HEK293 (cell line): Measurements from ENCODE around the gene GAS7.

Source experiments
- CTCF ChIA-PET: fragments of 350-600 bp; formaldehyde crosslinking; extraction: SDS; loops from one replicate; lab custom pipeline; 2021; ENCODE audit warnings: antibody characterized with exemption; lab: Yijun Ruan, JAX
- POLR2A ChIA-PET: fragments of 300-600 bp; formaldehyde crosslinking; extraction: SDS; loops from one replicate; lab custom pipeline; 2020; ENCODE audit warnings: antibody characterized with exemption, inconsistent platforms; lab: Yijun Ruan, JAX
- H3K27ac ChIP-seq: fragments of 200-500 bp; sonication (Bioruptor generic); 2 replicates; pipeline ENCODE4 v1.5.1; 2014; ENCODE audit warnings: low read depth, low read length, control low read depth, inconsistent platforms; ENCODE audit errors: extremely low read depth
- H3K36me3 ChIP-seq, 2 experiments: fragments of 200-500 bp in 1 of 2; sonication (Bioruptor generic) in 1 of 2; 1 replicate in 1 of 2; 2 replicates in 1 of 2; pipeline ENCODE4 v1.5.1; 2014 to 2017; ENCODE audit warnings: inconsistent platforms in 2 of 2, low read length in 2 of 2; ENCODE audit not compliant: control insufficient read depth in 2 of 2, insufficient read depth in 1 of 2
- H3K4me1 ChIP-seq: fragments of 200-500 bp; sonication (Bioruptor generic); 2 replicates; pipeline ENCODE4 v1.5.1; 2014; ENCODE audit warnings: mild to moderate bottlenecking, low read length, inconsistent platforms; ENCODE audit not compliant: control insufficient read depth, insufficient read depth
- H3K4me3 ChIP-seq: 2 replicates; pipeline ENCODE4 v1.5.1; 2011; ENCODE audit warnings: low read depth, mild to moderate bottlenecking, control low read depth, low read length, moderate library complexity
- H3K9me3 ChIP-seq: fragments of 200-500 bp; sonication (Bioruptor generic); 2 replicates; pipeline ENCODE4 v1.5.1; 2014; ENCODE audit warnings: low read depth, low read length, inconsistent platforms; ENCODE audit not compliant: control insufficient read depth, insufficient read depth
- AEBP2 ChIP-seq: fragments of 450-650 bp; formaldehyde crosslinking; IDR thresholded peaks from 2 replicates; pipeline ENCODE4 v1.5.1; 2016; ENCODE audit warnings: missing biosample characterization, missing genetic modification characterization, borderline replicate concordance
- BCL11B ChIP-seq: fragments of 450-650 bp; formaldehyde crosslinking; IDR thresholded peaks from 2 replicates; pipeline ENCODE4 v1.5.1; 2016; ENCODE audit warnings: low read depth, missing biosample characterization, missing genetic modification characterization
- KLF10 ChIP-seq: fragments of 450-650 bp; IDR thresholded peaks from 2 replicates; pipeline ENCODE4 v1.5.1; 2018; ENCODE audit warnings: missing biosample characterization, mild to moderate bottlenecking, missing genetic modification characterization
- KLF7 ChIP-seq: fragments of 450-650 bp; formaldehyde crosslinking; IDR thresholded peaks from 2 replicates; pipeline ENCODE4 v1.5.1; 2016; ENCODE audit warnings: missing biosample characterization, missing genetic modification characterization, borderline replicate concordance
- PRDM1 ChIP-seq: fragments of 450-650 bp; formaldehyde crosslinking; IDR thresholded peaks from 2 replicates; pipeline ENCODE4; 2016; ENCODE audit warnings: missing biosample characterization, missing genetic modification characterization
- PRDM2 ChIP-seq: fragments of 450-650 bp; formaldehyde crosslinking; IDR thresholded peaks from 2 replicates; pipeline ENCODE4 v1.5.1; 2016; ENCODE audit warnings: missing biosample characterization, missing genetic modification characterization, borderline replicate concordance
- TRIM28 ChIP-seq: IDR thresholded peaks from 2 replicates; pipeline ENCODE4 v1.6.1; 2011; ENCODE audit warnings: low read length, control low read depth, borderline replicate concordance
- ZBTB20 ChIP-seq: fragments of 450-650 bp; formaldehyde crosslinking; IDR thresholded peaks from 2 replicates; pipeline ENCODE4 v1.5.1; 2016; ENCODE audit warnings: missing biosample characterization, missing genetic modification characterization
- ZNF138 ChIP-seq: fragments of 450-650 bp; formaldehyde crosslinking; IDR thresholded peaks from 2 replicates; pipeline ENCODE4 v1.5.1; 2016; ENCODE audit warnings: missing biosample characterization, missing genetic modification characterization, borderline replicate concordance
- ZNF19 ChIP-seq: fragments of 450-650 bp; formaldehyde crosslinking; IDR thresholded peaks from 2 replicates; pipeline ENCODE4; 2016; ENCODE audit warnings: missing biosample characterization, missing genetic modification characterization, low read depth
- ZNF223 ChIP-seq: fragments of 450-650 bp; formaldehyde crosslinking; IDR thresholded peaks from 2 replicates; pipeline ENCODE4 v1.5.1; 2016; ENCODE audit warnings: missing biosample characterization, missing genetic modification characterization
- ZNF555 ChIP-seq: fragments of 450-650 bp; formaldehyde crosslinking; conservative IDR thresholded peaks from 2 replicates; pipeline ENCODE4 v1.5.1; 2017; ENCODE audit warnings: missing biosample characterization, mild to moderate bottlenecking, missing genetic modification characterization, inconsistent platforms
- ZNF677 ChIP-seq: fragments of 450-650 bp; IDR thresholded peaks from 2 replicates; pipeline ENCODE4 v1.5.0; 2018; ENCODE audit warnings: missing biosample characterization, mild to moderate bottlenecking, missing genetic modification characterization, moderate library complexity
- ZNF830 ChIP-seq: fragments of 450-650 bp; IDR thresholded peaks from 2 replicates; pipeline ENCODE4 v1.5.0; 2018; ENCODE audit warnings: missing biosample characterization, missing genetic modification characterization, low read depth, mild to moderate bottlenecking, moderate library complexity
- TF ChIP-seq, protein P1 (sequence below): fragments of 450-650 bp; formaldehyde crosslinking; optimal IDR thresholded peaks from 2 replicates; pipeline ENCODE3; 2016; ENCODE audit warnings: missing biosample characterization, mild to moderate bottlenecking, missing genetic modification characterization
- TF ChIP-seq, protein P2 (sequence below): fragments of 450-650 bp; formaldehyde crosslinking; IDR thresholded peaks from 2 replicates; pipeline ENCODE4 v1.5.1; 2017; ENCODE audit warnings: missing biosample characterization, missing genetic modification characterization
- TF ChIP-seq, protein P3 (sequence below): IDR thresholded peaks from 2 replicates; pipeline ENCODE4 v1.6.1; 2011; ENCODE audit warnings: mild to moderate bottlenecking, low read depth, low read length, borderline replicate concordance

The GAS7 gene

DNA sequence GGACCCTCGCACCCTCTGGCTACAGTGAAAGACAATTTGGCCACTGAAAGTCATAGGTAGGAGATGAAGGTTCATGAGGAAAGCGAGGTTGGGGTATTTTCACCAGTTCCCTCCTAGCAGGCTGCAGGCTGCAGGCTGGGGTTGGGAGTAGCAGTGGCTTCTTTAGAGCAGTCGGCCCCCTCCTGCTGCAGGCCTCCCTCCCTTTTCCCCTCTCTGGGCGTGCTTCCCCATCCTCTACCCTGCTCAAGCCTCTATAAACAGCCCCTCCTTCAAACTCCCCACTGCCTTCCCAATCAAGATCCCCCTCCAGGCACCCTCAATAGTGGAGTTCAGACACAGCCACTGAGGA, 41.8 kb downstream of the GAS7 start:
- Histone ChIP-seq H3K9me3 (no peaks in the 10 kb centered on the region), H3K4me3 (no peak overlapping the region), H3K27ac (no peak overlapping the region), H3K4me1 (no peaks in the 10 kb centered on the region), H3K36me3 (no peaks in the 10 kb centered on the region)
- TF ChIP-seq KLF7 (tag by site-specific recombination), result no peak
- no peak for TF ChIP-seq AEBP2 (tag by site-specific recombination)
- POLR2A ChIA-PET, result interaction anchor here (0.6 kb wide), 1 partner anchor 23 kb away, joined by 7 read pairs; no protein-coding TSS in a partner anchor
- CTCF ChIA-PET, result interaction anchor here (0.7 kb wide), 1 partner anchor 149 kb away, joined by 4 read pairs; no protein-coding TSS in a partner anchor

- ChIA-PET CTCF (interaction anchor here (0.7 kb wide), 1 partner anchor 149 kb away, joined by 4 read pairs; no protein-coding TSS in a partner anchor), POLR2A (interaction anchor here (0.6 kb wide), 1 partner anchor 24 kb away, joined by 7 read pairs; no protein-coding TSS in a partner anchor)
- Histone ChIP-seq H3K27ac (no peak overlapping the region), H3K9me3 (no peaks in the 10 kb centered on the region), H3K36me3 (no peaks in the 10 kb centered on the region), H3K4me1 (no peaks in the 10 kb centered on the region), H3K4me3 (no peak overlapping the region)
- TF ChIP-seq, protein P1, sequence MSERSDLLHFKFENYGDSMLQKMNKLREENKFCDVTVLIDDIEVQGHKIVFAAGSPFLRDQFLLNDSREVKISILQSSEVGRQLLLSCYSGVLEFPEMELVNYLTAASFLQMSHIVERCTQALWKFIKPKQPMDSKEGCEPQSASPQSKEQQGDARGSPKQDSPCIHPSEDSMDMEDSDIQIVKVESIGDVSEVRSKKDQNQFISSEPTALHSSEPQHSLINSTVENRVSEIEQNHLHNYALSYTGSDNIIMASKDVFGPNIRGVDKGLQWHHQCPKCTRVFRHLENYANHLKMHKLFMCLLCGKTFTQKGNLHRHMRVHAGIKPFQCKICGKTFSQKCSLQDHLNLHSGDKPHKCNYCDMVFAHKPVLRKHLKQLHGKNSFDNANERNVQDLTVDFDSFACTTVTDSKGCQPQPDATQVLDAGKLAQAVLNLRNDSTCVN (tag by site-specific recombination), result no peak
- no peak for TF ChIP-seq BCL11B (tag by site-specific recombination)
Observed at GRCh38 chr17:10156077-10156435, 42.4 kb downstream of the GAS7 start.

- POLR2A ChIA-PET, result interaction anchor here (0.6 kb wide), 1 partner anchor 24 kb away, joined by 7 read pairs; no protein-coding TSS in a partner anchor
- Histone ChIP-seq H3K4me1 (no peaks in the 10 kb centered on the region), H3K36me3 (no peaks in the 10 kb centered on the region), H3K27ac (no peak overlapping the region), H3K4me3 (no peak overlapping the region), H3K9me3 (no peaks in the 10 kb centered on the region)
- CTCF ChIA-PET, result interaction anchor here (0.9 to 1.1 kb wide), 2 partner anchors 71 to 140 kb away, joined by 3 to 6 read pairs; no protein-coding TSS in a partner anchor
- TF ChIP-seq, protein P2, sequence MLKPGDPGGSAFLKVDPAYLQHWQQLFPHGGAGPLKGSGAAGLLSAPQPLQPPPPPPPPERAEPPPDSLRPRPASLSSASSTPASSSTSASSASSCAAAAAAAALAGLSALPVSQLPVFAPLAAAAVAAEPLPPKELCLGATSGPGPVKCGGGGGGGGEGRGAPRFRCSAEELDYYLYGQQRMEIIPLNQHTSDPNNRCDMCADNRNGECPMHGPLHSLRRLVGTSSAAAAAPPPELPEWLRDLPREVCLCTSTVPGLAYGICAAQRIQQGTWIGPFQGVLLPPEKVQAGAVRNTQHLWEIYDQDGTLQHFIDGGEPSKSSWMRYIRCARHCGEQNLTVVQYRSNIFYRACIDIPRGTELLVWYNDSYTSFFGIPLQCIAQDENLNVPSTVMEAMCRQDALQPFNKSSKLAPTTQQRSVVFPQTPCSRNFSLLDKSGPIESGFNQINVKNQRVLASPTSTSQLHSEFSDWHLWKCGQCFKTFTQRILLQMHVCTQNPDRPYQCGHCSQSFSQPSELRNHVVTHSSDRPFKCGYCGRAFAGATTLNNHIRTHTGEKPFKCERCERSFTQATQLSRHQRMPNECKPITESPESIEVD, result no peak
- TF ChIP-seq TRIM28, result no peak
- no peak for TF ChIP-seq KLF10
- no peak for TF ChIP-seq ZNF677 (tag by site-specific recombination)
- TF ChIP-seq, protein P3, sequence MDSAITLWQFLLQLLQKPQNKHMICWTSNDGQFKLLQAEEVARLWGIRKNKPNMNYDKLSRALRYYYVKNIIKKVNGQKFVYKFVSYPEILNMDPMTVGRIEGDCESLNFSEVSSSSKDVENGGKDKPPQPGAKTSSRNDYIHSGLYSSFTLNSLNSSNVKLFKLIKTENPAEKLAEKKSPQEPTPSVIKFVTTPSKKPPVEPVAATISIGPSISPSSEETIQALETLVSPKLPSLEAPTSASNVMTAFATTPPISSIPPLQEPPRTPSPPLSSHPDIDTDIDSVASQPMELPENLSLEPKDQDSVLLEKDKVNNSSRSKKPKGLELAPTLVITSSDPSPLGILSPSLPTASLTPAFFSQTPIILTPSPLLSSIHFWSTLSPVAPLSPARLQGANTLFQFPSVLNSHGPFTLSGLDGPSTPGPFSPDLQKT, result no peak
- no peak for TF ChIP-seq ZBTB20 (tag by site-specific recombination)
- TF ChIP-seq ZNF223, result no peak
- no peak for TF ChIP-seq PRDM1 (tag by site-specific recombination)
- TF ChIP-seq ZNF19, result no peak
- TF ChIP-seq ZNF555 (tag by site-specific recombination), result no peak
- no peak for TF ChIP-seq ZNF830
- TF ChIP-seq PRDM2 (tag by site-specific recombination), result no peak
- no peak for TF ChIP-seq ZNF138 (tag by site-specific recombination)
Observed at GRCh38 chr17:10155371-10156076, 42.9 kb downstream of the GAS7 start.
